GM10266 (cell line): ENCODE results near the gene BST1.

Source experiments
- DNase-seq: peaks from one replicate; pipeline ENCODE4 v3.0.0; 2012; ENCODE audit errors: extremely low spot score
- TF ChIP-seq, protein P1 (sequence below): IDR thresholded peaks from 2 replicates; pipeline ENCODE4 v1.5.1; 2012; ENCODE audit warnings: mild to moderate bottlenecking, low read depth; ENCODE audit not compliant: control insufficient read depth, insufficient read depth; ENCODE audit errors: missing control alignments

Gene BST1

DNA sequence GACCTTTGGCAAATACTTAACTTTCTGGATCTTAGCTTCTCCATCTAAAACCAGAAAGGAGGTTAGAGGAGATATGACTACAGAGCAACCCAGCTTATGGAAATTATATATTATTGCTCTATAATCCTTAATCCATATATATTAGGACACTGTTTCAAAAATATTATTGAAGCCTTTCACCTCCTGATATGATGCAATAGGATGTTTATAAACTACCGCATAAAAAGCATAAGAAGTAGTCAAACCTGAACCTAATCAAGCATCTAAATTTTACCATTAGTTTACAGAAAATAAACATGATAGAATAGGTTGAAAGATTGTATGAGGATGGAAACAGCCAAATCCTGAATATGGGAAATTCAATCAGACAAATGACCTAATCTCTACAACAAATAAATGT, 26.8 kb upstream of the BST1 start:
- TF ChIP-seq, protein P1, sequence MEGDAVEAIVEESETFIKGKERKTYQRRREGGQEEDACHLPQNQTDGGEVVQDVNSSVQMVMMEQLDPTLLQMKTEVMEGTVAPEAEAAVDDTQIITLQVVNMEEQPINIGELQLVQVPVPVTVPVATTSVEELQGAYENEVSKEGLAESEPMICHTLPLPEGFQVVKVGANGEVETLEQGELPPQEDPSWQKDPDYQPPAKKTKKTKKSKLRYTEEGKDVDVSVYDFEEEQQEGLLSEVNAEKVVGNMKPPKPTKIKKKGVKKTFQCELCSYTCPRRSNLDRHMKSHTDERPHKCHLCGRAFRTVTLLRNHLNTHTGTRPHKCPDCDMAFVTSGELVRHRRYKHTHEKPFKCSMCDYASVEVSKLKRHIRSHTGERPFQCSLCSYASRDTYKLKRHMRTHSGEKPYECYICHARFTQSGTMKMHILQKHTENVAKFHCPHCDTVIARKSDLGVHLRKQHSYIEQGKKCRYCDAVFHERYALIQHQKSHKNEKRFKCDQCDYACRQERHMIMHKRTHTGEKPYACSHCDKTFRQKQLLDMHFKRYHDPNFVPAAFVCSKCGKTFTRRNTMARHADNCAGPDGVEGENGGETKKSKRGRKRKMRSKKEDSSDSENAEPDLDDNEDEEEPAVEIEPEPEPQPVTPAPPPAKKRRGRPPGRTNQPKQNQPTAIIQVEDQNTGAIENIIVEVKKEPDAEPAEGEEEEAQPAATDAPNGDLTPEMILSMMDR, result no peak
- DNase-seq, result no peak

GRCh38 chr4:15676899-15677298, 26.0 kb upstream of the BST1 start:
- TF ChIP-seq, protein P1, result no peak
- DNase-seq, result no peak

GRCh38 chr4:15677507-15677988, 25.3 kb upstream of the BST1 start:
- TF ChIP-seq, protein P1, result no peak
- no peak for DNase-seq

GRCh38 chr4:15681067-15681371, 21.8 kb upstream of the BST1 start:
- DNase-seq, result no peak
- TF ChIP-seq, protein P1, result no peak

DNA sequence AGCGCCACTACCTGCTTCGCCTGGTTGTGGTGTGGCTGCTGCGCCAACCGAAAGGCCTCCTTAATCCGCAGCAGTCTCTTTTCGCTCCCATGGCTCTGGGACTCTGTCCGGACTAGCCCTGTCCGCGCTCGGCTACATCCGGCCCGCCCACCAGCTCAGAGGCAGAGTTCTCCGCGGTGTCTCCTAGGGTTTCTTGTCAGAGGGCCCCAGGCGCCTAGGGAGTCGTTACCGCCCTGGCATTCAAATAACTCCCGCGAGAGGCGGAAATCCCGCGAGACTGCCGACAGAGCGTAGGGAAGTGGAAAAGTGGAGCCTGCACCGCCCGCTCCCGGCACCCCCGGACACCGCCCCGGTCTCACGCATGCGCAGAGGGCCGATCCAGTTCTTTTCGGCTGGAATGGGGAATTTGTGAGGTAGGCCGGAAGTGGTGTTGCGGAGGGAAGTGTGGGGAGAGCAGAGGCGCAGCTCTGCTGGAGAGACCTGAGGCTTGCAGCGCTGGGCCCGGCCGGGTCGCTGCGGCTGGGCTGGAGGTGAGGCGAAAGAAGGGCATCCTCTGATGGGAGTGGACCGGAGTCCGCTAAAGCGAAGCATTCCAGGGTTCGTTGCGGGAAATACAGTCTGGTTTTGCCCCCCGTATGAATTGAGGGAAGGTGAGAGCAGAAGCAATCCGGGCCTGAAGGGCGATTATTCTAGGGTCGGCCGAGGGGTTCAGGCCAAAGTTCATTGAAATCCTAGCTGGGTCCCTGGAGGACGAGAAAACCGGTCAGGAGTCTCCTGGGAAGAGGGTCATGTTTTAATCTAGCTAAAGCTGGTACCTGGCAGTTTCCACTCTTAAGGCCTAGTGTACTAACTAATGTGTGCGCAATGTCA, 21.3 kb upstream of the BST1 start, which contains the start of gene FAM200B:
FAM200B (plus strand) TSS at position 456 of the 870 bp plus-strand sequence. CDS start 5,151 bp downstream, outside the sequence.
- TF ChIP-seq, protein P1, result no peak
- DNase-seq, result peak; percentile 97

GRCh38 chr4:15682242-15683142, 20.4 kb upstream of the BST1 start:
- TF ChIP-seq, protein P1, result no peak
- DNase-seq, result no peak
